GM12865 (cell line): ENCODE results near the gene NOL9.
A peak's percentile ranks its signal among the peaks of the same experiment; 100 is the strongest.
"Not testable (repeated sequence)": the region's sequence is repeated elsewhere in the genome, so short reads cannot be mapped to it uniquely, and the experiment has no call there.

Experiments used
- DNase-seq: peaks from one replicate; pipeline ENCODE4 v3.0.0; 2010; ENCODE audit warnings: low read depth
- H3K4me3 ChIP-seq: 2 replicates; pipeline ENCODE4 v1.5.1; 2011; ENCODE audit warnings: mild to moderate bottlenecking, low read depth, low read length, control low read depth
- CTCF ChIP-seq: IDR thresholded peaks from 2 replicates; pipeline ENCODE4 v1.5.1; 2011; ENCODE audit warnings: low read length, control low read depth, low read depth, inconsistent platforms; ENCODE audit not compliant: insufficient read depth; ENCODE audit errors: missing control alignments

The NOL9 gene

GRCh38 chr1:6570987-6571386 lies 16.7 kb upstream of the NOL9 start:
- DNase-seq: no peak
- no peak overlapping the region for H3K4me3 ChIP-seq
- no peak for TF ChIP-seq CTCF

- DNase-seq: peak; percentile 37
- no peak for TF ChIP-seq CTCF
- H3K4me3 ChIP-seq: no peak overlapping the region
Observed at GRCh38 chr1:6570100-6570499, 15.8 kb upstream of the NOL9 start.

- no peak for TF ChIP-seq CTCF
- H3K4me3 ChIP-seq: no peak overlapping the region
- no peak for DNase-seq
Observed at GRCh38 chr1:6569033-6569432, 14.7 kb upstream of the NOL9 start.

- no peak for DNase-seq
- H3K4me3 ChIP-seq: no peak overlapping the region
- TF ChIP-seq CTCF: no peak
Observed at GRCh38 chr1:6560267-6560666, 6.0 kb upstream of the NOL9 start.

GRCh38 chr1:6559161-6559560 lies 4.8 kb upstream of the NOL9 start:
- not testable (repeated sequence) for DNase-seq, H3K4me3 ChIP-seq

- no peak for TF ChIP-seq CTCF
Observed at GRCh38 chr1:6557597-6557996, 3.3 kb upstream of the NOL9 start.

GRCh38 chr1:6554907-6555778 lies 830 bp upstream of the NOL9 start, which contains the start of gene TAS1R1:
TSS of gene TAS1R1 (plus strand) at chr1:6555307. CDS start at chr1:6555374, 67 bp downstream.
- DNase-seq: no peak
- no peak for TF ChIP-seq CTCF
- peak within 1 kb of the TSS; percentile 92 for H3K4me3 ChIP-seq

More at GRCh38 chr1:6557597-6557996, 3.3 kb upstream of the NOL9 start:
- H3K4me3 ChIP-seq: no peak overlapping the region
- DNase-seq: no peak
